ENCODE results near the gene SYNPO2. TPM values are rescaled to one million over a fixed set of nuclear protein-coding genes. Genes with fewer than 3 reads are reported as not detected.
"Not testable (repeated sequence)": the region's sequence is repeated elsewhere in the genome, so short reads cannot be mapped to it uniquely, and the experiment has no call there.

SYNPO2 gene
- total and polyA plus RNA-seq, 2 donors (not counting 1 experiment from before 2014, with no cell fraction given): 0.03 to 0.20 TPM

- WGBS (ENCODE audit: insufficient coverage): no CpG with 5 or more reads among the region's 2 CpGs
- TF ChIP-seq CTCF (IDR thresholded peaks at IDR 0.05) (no peak), EZH2 (IDR thresholded peaks at IDR 0.05; ENCODE audit: borderline replicate concordance, insufficient read depth, low read depth, low read length, poor library complexity, severe bottlenecking) (no peak)
- Histone ChIP-seq H3K9me3 (ENCODE audit: control extremely low read depth in 1 of 3, control insufficient read depth in 2 of 3, insufficient read depth in 1 of 3, low read length in 2 of 3) (no peaks in the 10 kb centered on the region), H3K27ac (ENCODE audit: low read length in 2 of 2) (no peak overlapping the region), H2AFZ (ENCODE audit: insufficient read depth, low read depth, low read length, poor library complexity, severe bottlenecking) (no peak overlapping the region), H3K36me3 (replicated peaks in 1 of 2; ENCODE audit: control extremely low read depth in 1 of 2, control insufficient read depth in 1 of 2, extremely low read depth in 1 of 2, insufficient read depth in 2 of 2, low read length in 1 of 2) (no peaks in the 10 kb centered on the region), H4K20me1 (ENCODE audit: control insufficient read depth, insufficient read depth, low read length, poor library complexity, severe bottlenecking) (no peaks in the 10 kb centered on the region), H3K9ac (ENCODE audit: low read length) (no peak overlapping the region), H3K4me1 (ENCODE audit: control insufficient read depth in 2 of 2, insufficient read depth in 2 of 2, low read length in 2 of 2) (no peaks in the 10 kb centered on the region), H3K4me3 (ENCODE audit: control extremely low read depth in 1 of 5, extremely low read depth in 1 of 5, insufficient read depth in 1 of 5, low read depth in 2 of 5, low read length in 4 of 5) (no peak overlapping the region), H3K79me2 (ENCODE audit: control insufficient read depth, insufficient read depth, low read length) (no peaks in the 10 kb centered on the region), H3K4me2 (replicated peaks; ENCODE audit: low read depth, low read length, poor library complexity, severe bottlenecking) (no peak overlapping the region), H3K27me3 (replicated peaks in 1 of 4; ENCODE audit: control extremely low read depth in 1 of 4, control insufficient read depth in 3 of 4, insufficient read depth in 4 of 4, low read length in 3 of 4) (no peaks in the 10 kb centered on the region)
- H3K9me3 Mint-ChIP-seq (ENCODE audit: insufficient read depth): no peaks in the 10 kb centered on the region
- H3K27ac Mint-ChIP-seq: no peak overlapping the region
- ChIA-PET POLR2A (no interaction called here), CTCF (no interaction called here)
- intact Hi-C loops (cut with micrococcal nuclease): no loop called here
- ATAC-seq (ENCODE audit: low read depth): no peak
- no peak for DNase-seq
- H3K27me3 Mint-ChIP-seq: peaks cover 6% of the 10 kb centered on the region
- H3K4me3 Mint-ChIP-seq: no peak overlapping the region
- H3K4me1 Mint-ChIP-seq: no peaks in the 10 kb centered on the region
Observed at GRCh38 chr4:119005928-119006460, 117.3 kb downstream of the SYNPO2 start.

GRCh38 chr4:119008761-119009160, 120.1 kb downstream of the SYNPO2 start:
- Mint-ChIP-seq H3K27ac (no peak overlapping the region), H3K27me3 (peaks cover 12% of the 10 kb centered on the region), H3K4me3 (no peak overlapping the region), H3K9me3 (ENCODE audit: insufficient read depth) (no peaks in the 10 kb centered on the region), H3K4me1 (no peaks in the 10 kb centered on the region)
- CTCF ChIA-PET: no interaction called here
- ATAC-seq (ENCODE audit: low read depth): no peak
- POLR2A ChIA-PET: no interaction called here
- no peaks in the 10 kb centered on the region for H3K36me3 ChIP-seq (replicated peaks in 1 of 2; ENCODE audit: control extremely low read depth in 1 of 2, control insufficient read depth in 1 of 2, extremely low read depth in 1 of 2, insufficient read depth in 2 of 2, low read length in 1 of 2)
- H3K79me2 ChIP-seq (ENCODE audit: control insufficient read depth, insufficient read depth, low read length): no peaks in the 10 kb centered on the region
- no peak overlapping the region for H3K9ac ChIP-seq (ENCODE audit: low read length)
- H3K4me2 ChIP-seq (replicated peaks; ENCODE audit: low read depth, low read length, poor library complexity, severe bottlenecking): no peak overlapping the region
- no peaks in the 10 kb centered on the region for H4K20me1 ChIP-seq (ENCODE audit: control insufficient read depth, insufficient read depth, low read length, poor library complexity, severe bottlenecking)
- H2AFZ ChIP-seq (ENCODE audit: insufficient read depth, low read depth, low read length, poor library complexity, severe bottlenecking): no peak overlapping the region
- no peaks in the 10 kb centered on the region for H3K9me3 ChIP-seq (ENCODE audit: control extremely low read depth in 1 of 3, control insufficient read depth in 2 of 3, insufficient read depth in 1 of 3, low read length in 2 of 3)
- TF ChIP-seq EZH2 (IDR thresholded peaks at IDR 0.05; ENCODE audit: borderline replicate concordance, insufficient read depth, low read depth, low read length, poor library complexity, severe bottlenecking) (no peak), CTCF (IDR thresholded peaks at IDR 0.05) (no peak)
- WGBS (ENCODE audit: insufficient coverage): no CpG with 5 or more reads among the region's 2 CpGs
- intact Hi-C loops (cut with micrococcal nuclease): no loop called here
- no peak for DNase-seq
- H3K27ac ChIP-seq (ENCODE audit: low read length in 2 of 2): no peak overlapping the region
- no peak overlapping the region for H3K4me3 ChIP-seq (ENCODE audit: control extremely low read depth in 1 of 5, extremely low read depth in 1 of 5, insufficient read depth in 1 of 5, low read depth in 2 of 5, low read length in 4 of 5)
- H3K27me3 ChIP-seq (replicated peaks in 1 of 4; ENCODE audit: control extremely low read depth in 1 of 4, control insufficient read depth in 3 of 4, insufficient read depth in 4 of 4, low read length in 3 of 4): no peaks in the 10 kb centered on the region
- H3K4me1 ChIP-seq (ENCODE audit: control insufficient read depth in 2 of 2, insufficient read depth in 2 of 2, low read length in 2 of 2): no peaks in the 10 kb centered on the region

- H2AFZ ChIP-seq (ENCODE audit: insufficient read depth, low read depth, low read length, poor library complexity, severe bottlenecking); H3K27ac ChIP-seq (ENCODE audit: low read length in 2 of 2); H4K20me1 ChIP-seq (ENCODE audit: control insufficient read depth, insufficient read depth, low read length, poor library complexity, severe bottlenecking); H3K9me3 Mint-ChIP-seq (ENCODE audit: insufficient read depth); H3K36me3 ChIP-seq (replicated peaks in 1 of 2; ENCODE audit: control extremely low read depth in 1 of 2, control insufficient read depth in 1 of 2, extremely low read depth in 1 of 2, insufficient read depth in 2 of 2, low read length in 1 of 2); intact Hi-C loops (cut with micrococcal nuclease); H3K4me2 ChIP-seq (replicated peaks; ENCODE audit: low read depth, low read length, poor library complexity, severe bottlenecking); DNase-seq; H3K9ac ChIP-seq (ENCODE audit: low read length); H3K4me1 Mint-ChIP-seq; H3K4me3 Mint-ChIP-seq; H3K79me2 ChIP-seq (ENCODE audit: control insufficient read depth, insufficient read depth, low read length); H3K4me3 ChIP-seq (ENCODE audit: control extremely low read depth in 1 of 5, extremely low read depth in 1 of 5, insufficient read depth in 1 of 5, low read depth in 2 of 5, low read length in 4 of 5); H3K27me3 ChIP-seq (replicated peaks in 1 of 4; ENCODE audit: control extremely low read depth in 1 of 4, control insufficient read depth in 3 of 4, insufficient read depth in 4 of 4, low read length in 3 of 4); ATAC-seq (ENCODE audit: low read depth); CTCF ChIA-PET; POLR2A ChIA-PET; H3K4me1 ChIP-seq (ENCODE audit: control insufficient read depth in 2 of 2, insufficient read depth in 2 of 2, low read length in 2 of 2); H3K27ac Mint-ChIP-seq; H3K9me3 ChIP-seq (ENCODE audit: control extremely low read depth in 1 of 3, control insufficient read depth in 2 of 3, insufficient read depth in 1 of 3, low read length in 2 of 3): not testable (repeated sequence)
- 60% methylated on average over 1 of the region's 2 CpGs for WGBS (ENCODE audit: insufficient coverage)
- H3K27me3 Mint-ChIP-seq: peaks cover 12% of the 10 kb centered on the region
Observed at GRCh38 chr4:119010221-119010620, 121.6 kb downstream of the SYNPO2 start.

Measured in B cell (primary cell).